ENCODE results near the gene RNH1. TPM values are rescaled to one million over a fixed set of nuclear protein-coding genes. Genes with fewer than 3 reads are reported as not detected.

Gene RNH1
- total RNA-seq, 1 experiment from 2014 or later = 180 TPM

- in situ Hi-C loops (cut with HindIII; ENCODE audit: low pct_unique_long_range_greater_than_20kb, low sequenced_read_pairs) = no loop called here
- no peak for DNase-seq (ENCODE audit: low read depth, low spot score)
Observed at GRCh38 chr11:504053-504993, 2.7 kb downstream of the RNH1 start.

- in situ Hi-C loops (cut with HindIII; ENCODE audit: low pct_unique_long_range_greater_than_20kb, low sequenced_read_pairs) = no loop called here
- DNase-seq (ENCODE audit: low read depth, low spot score) = no peak
Observed at GRCh38 chr11:503179-503981, 3.7 kb downstream of the RNH1 start.

- no peak for DNase-seq (ENCODE audit: low read depth, low spot score)
- in situ Hi-C loops (cut with HindIII; ENCODE audit: low pct_unique_long_range_greater_than_20kb, low sequenced_read_pairs) = no loop called here
Observed at GRCh38 chr11:502288-503178, 4.5 kb downstream of the RNH1 start.

GRCh38 chr11:501683-502287 lies 5.3 kb downstream of the RNH1 start:
- no peak for DNase-seq (ENCODE audit: low read depth, low spot score)
- in situ Hi-C loops (cut with HindIII; ENCODE audit: low pct_unique_long_range_greater_than_20kb, low sequenced_read_pairs) = no loop called here

- in situ Hi-C loops (cut with HindIII; ENCODE audit: low pct_unique_long_range_greater_than_20kb, low sequenced_read_pairs) = no loop called here
- DNase-seq (ENCODE audit: low read depth, low spot score) = no peak
Observed at GRCh38 chr11:501001-501682, 5.9 kb downstream of the RNH1 start.

GRCh38 chr11:499201-500076 lies 7.6 kb downstream of the RNH1 start:
- in situ Hi-C loops (cut with HindIII; ENCODE audit: low pct_unique_long_range_greater_than_20kb, low sequenced_read_pairs) = no loop called here
- no peak for DNase-seq (ENCODE audit: low read depth, low spot score)

GRCh38 chr11:498297-499181 lies 8.5 kb downstream of the RNH1 start:
- no peak for DNase-seq (ENCODE audit: low read depth, low spot score)
- in situ Hi-C loops (cut with HindIII; ENCODE audit: low pct_unique_long_range_greater_than_20kb, low sequenced_read_pairs) = no loop called here

- DNase-seq (ENCODE audit: low read depth, low spot score) = no peak
- in situ Hi-C loops (cut with HindIII; ENCODE audit: low pct_unique_long_range_greater_than_20kb, low sequenced_read_pairs) = no loop called here
Observed at GRCh38 chr11:497565-498296, 9.3 kb downstream of the RNH1 start.

GRCh38 chr11:496834-497564 lies 10.0 kb downstream of the RNH1 start:
- in situ Hi-C loops (cut with HindIII; ENCODE audit: low pct_unique_long_range_greater_than_20kb, low sequenced_read_pairs) = no loop called here
- DNase-seq (ENCODE audit: low read depth, low spot score) = no peak

GRCh38 chr11:495537-495931 lies 11.5 kb downstream of the RNH1 start:
- in situ Hi-C loops (cut with HindIII; ENCODE audit: low pct_unique_long_range_greater_than_20kb, low sequenced_read_pairs) = no loop called here
- no peak for DNase-seq (ENCODE audit: low read depth, low spot score)

GRCh38 chr11:494761-495536 lies 12.1 kb downstream of the RNH1 start:
- in situ Hi-C loops (cut with HindIII; ENCODE audit: low pct_unique_long_range_greater_than_20kb, low sequenced_read_pairs) = no loop called here
- no peak for DNase-seq (ENCODE audit: low read depth, low spot score)

GRCh38 chr11:492427-493226 lies 14.4 kb downstream of the RNH1 start:
- DNase-seq (ENCODE audit: low read depth, low spot score) = no peak
- in situ Hi-C loops (cut with HindIII; ENCODE audit: low pct_unique_long_range_greater_than_20kb, low sequenced_read_pairs) = no loop called here

GRCh38 chr11:491358-491757 lies 15.7 kb downstream of the RNH1 start:
- DNase-seq (ENCODE audit: low read depth, low spot score) = no peak
- in situ Hi-C loops (cut with HindIII; ENCODE audit: low pct_unique_long_range_greater_than_20kb, low sequenced_read_pairs) = no loop called here
